HCT116 (cell line): ENCODE measurements around the gene ZSWIM6. TPM values are rescaled to one million over a fixed set of nuclear protein-coding genes. Genes with fewer than 3 reads are reported as not detected.

Experiments
- ATAC-seq: fragments of 200-7000 bp; cut with Tn5 transposase; 2 replicates; pipeline ENCODE4 v1.9.1; 2020; ENCODE audit warnings: mild to moderate bottlenecking, moderate library complexity
- BruUV-seq: library from RNA; stranded (reverse); fragments of 400-500 nt; replicated peaks from 2 replicates; lab custom pipeline; 2021; lab: Mats Ljungman, UMichigan
- CTCF ChIA-PET: fragments of 300-600 bp; sonication (Branson Sonifier 250); formaldehyde crosslinking; loops from one replicate; lab custom pipeline; 2021; ENCODE audit warnings: antibody characterized with exemption; lab: Charles Lee
- POLR2A ChIA-PET: fragments of 300-600, 350-600 bp; sonication (Branson Sonifier 250); formaldehyde crosslinking; loops from one replicate; lab custom pipeline; 2021; ENCODE audit warnings: antibody characterized with exemption; lab: Charles Lee
- RAD21 ChIA-PET, 2 experiments: fragments of 300-600 bp; sonication (Branson Sonifier 250); formaldehyde crosslinking; loops; one replicate each; lab custom pipeline; 2023; ENCODE audit warnings: low total read pairs in 2 of 2; ENCODE audit not compliant: uncharacterized antibody in 2 of 2, unreplicated experiment in 2 of 2, low non-redundant PET in 1 of 2; lab: Charles Lee
- DNase-seq: peaks from one replicate; pipeline ENCODE4 v3.0.0-alpha.2; 2010; ENCODE audit warnings: low read depth, low spot score
- H2AFZ ChIP-seq: fragments of 200-600 bp; shearing (Covaris generic), sonication (generic); 2 replicates; pipeline ENCODE4 v1.6.1; 2017; ENCODE audit warnings: low read depth, mixed run types, mixed read lengths, antibody characterized with exemption, low read length; ENCODE audit not compliant: poor library complexity, severe bottlenecking
- H3K27ac ChIP-seq: 2 replicates; pipeline ENCODE4 v1.5.1; 2012; ENCODE audit warnings: low read depth, low read length
- H3K27me3 ChIP-seq: fragments of 200-600 bp; sonication (generic); 2 replicates; pipeline ENCODE4 v1.6.1; 2016; ENCODE audit warnings: mixed run types, low read length, mixed read lengths; ENCODE audit not compliant: insufficient read depth
- H3K36me3 ChIP-seq, 2 experiments: fragments of 200-500 bp in 1 of 2; fragments of 200-600 bp in 1 of 2; sonication (Bioruptor generic) in 1 of 2; sonication (generic) in 1 of 2; 2 replicates each; pipeline versions ENCODE4 v1.5.1 to v1.6.1; 2014 to 2016; ENCODE audit warnings: low read length in 2 of 2, inconsistent platforms in 1 of 2, mixed read lengths in 1 of 2, mixed run types in 1 of 2; ENCODE audit not compliant: insufficient read depth in 2 of 2, control insufficient read depth in 1 of 2
- H3K4me1 ChIP-seq, 2 experiments: fragments of 200-600 bp in 1 of 2; sonication (generic) in 1 of 2; 2 replicates each; pipeline versions ENCODE4 v1.5.1 to v1.6.1; 2012 to 2017; ENCODE audit warnings: low read length in 2 of 2, inconsistent platforms in 1 of 2, mild to moderate bottlenecking in 1 of 2, mixed read lengths in 1 of 2, mixed run types in 1 of 2, moderate library complexity in 1 of 2; ENCODE audit not compliant: insufficient read depth in 2 of 2, control insufficient read depth in 1 of 2
- H3K4me2 ChIP-seq: fragments of 200-600 bp; sonication (generic); 2 replicates; pipeline ENCODE4 v1.6.1; 2017; ENCODE audit warnings: mixed run types, low read length, mixed read lengths
- H3K4me3 ChIP-seq, 2 experiments: fragments of 200-600 bp in 1 of 2; sonication (generic) in 1 of 2; replicated peaks in 1 of 2; 2 replicates each; pipeline ENCODE4 v1.5.1; 2011 to 2016; ENCODE audit warnings: low read length in 2 of 2, control low read depth in 1 of 2, low read depth in 1 of 2, mild to moderate bottlenecking in 1 of 2, mixed read lengths in 1 of 2, mixed run types in 1 of 2
- H3K79me2 ChIP-seq: fragments of 200-600 bp; sonication (generic); 2 replicates; pipeline ENCODE4 v1.6.1; 2017; ENCODE audit warnings: mild to moderate bottlenecking, mixed run types, low read length, moderate library complexity, mixed read lengths; ENCODE audit not compliant: insufficient read depth
- H3K9ac ChIP-seq: fragments of 200-600 bp; sonication (generic); 2 replicates; pipeline ENCODE4 v1.6.1; 2016; ENCODE audit warnings: low read length, mixed read lengths
- H3K9me2 ChIP-seq: fragments of 200-600 bp; sonication (generic), shearing (Covaris generic); 2 replicates; pipeline ENCODE4 v1.6.1; 2017; ENCODE audit warnings: mixed run types, mild to moderate bottlenecking, moderate library complexity; ENCODE audit not compliant: insufficient read depth
- H3K9me3 ChIP-seq, 2 experiments: fragments of 200-500 bp in 1 of 2; fragments of 200-600 bp in 1 of 2; sonication (Bioruptor generic) in 1 of 2; sonication (generic) in 1 of 2; 2 replicates each; pipeline ENCODE4 v1.6.1; 2014 to 2017; ENCODE audit warnings: low read length in 2 of 2, mixed read lengths in 2 of 2, inconsistent platforms in 1 of 2, low read depth in 1 of 2, mild to moderate bottlenecking in 1 of 2, mixed run types in 1 of 2, moderate library complexity in 1 of 2; ENCODE audit not compliant: control insufficient read depth in 1 of 2, insufficient read depth in 1 of 2
- H4K20me1 ChIP-seq: fragments of 200-600 bp; sonication (generic), shearing (Covaris generic); 2 replicates; pipeline ENCODE4 v1.6.1; 2017; ENCODE audit warnings: mixed run types, mild to moderate bottlenecking, moderate library complexity; ENCODE audit not compliant: insufficient read depth
- ATF3 ChIP-seq: IDR thresholded peaks from 2 replicates; pipeline ENCODE4 v1.6.1; 2012
- EGR1 ChIP-seq: IDR thresholded peaks from 2 replicates; pipeline ENCODE4 v1.6.1; 2012; ENCODE audit warnings: low read depth
- ELF1 ChIP-seq: IDR thresholded peaks from 2 replicates; pipeline ENCODE4 v1.6.1; 2012; ENCODE audit warnings: low read depth, borderline replicate concordance
- EZH2 ChIP-seq: fragments of 200-600 bp; sonication (generic); IDR thresholded peaks from 2 replicates; pipeline ENCODE4 v1.6.1; 2017; ENCODE audit warnings: antibody characterized with exemption, mixed run types
- FOSL1 ChIP-seq: IDR thresholded peaks from 2 replicates; pipeline ENCODE4 v1.6.1; 2012; ENCODE audit warnings: low read depth
- RAD21 ChIP-seq: IDR thresholded peaks from 2 replicates; pipeline ENCODE4 v1.6.1; 2012; ENCODE audit warnings: low read depth, mild to moderate bottlenecking
- SP1 ChIP-seq: IDR thresholded peaks from 2 replicates; pipeline ENCODE4 v1.6.1; 2012; ENCODE audit warnings: low read depth
- SRF ChIP-seq: IDR thresholded peaks from 2 replicates; pipeline ENCODE4 v1.6.1; 2012; ENCODE audit warnings: low read depth
- TCF7L2 ChIP-seq: IDR thresholded peaks from 2 replicates; pipeline ENCODE4 v1.7.0; 2011; ENCODE audit warnings: borderline replicate concordance, inconsistent platforms; ENCODE audit not compliant: insufficient read depth, insufficient read length; ENCODE audit errors: extremely low read depth
- intact Hi-C: fragments of 100-400 bp; cut with micrococcal nuclease; formaldehyde crosslinking; loops from 2 replicates; pipeline ENCODE4 v1.10.0; 2022
- total RNA-seq: library from RNA; stranded (reverse); gene quantifications from one replicate; pipeline ENCODE4 v1.2.1, GENCODE V29; 2021; ENCODE audit not compliant: unreplicated experiment
- TF ChIP-seq, protein P1 (sequence below), 3 experiments: fragments of 200-600 bp in 1 of 3; sonication (generic) in 1 of 3; IDR thresholded peaks in 2 of 3; conservative IDR thresholded peaks in 1 of 3; 2 replicates each; pipeline ENCODE4 v1.5.1; 2012 to 2017; ENCODE audit warnings: low read depth in 2 of 3, low read length in 2 of 3, antibody characterized with exemption in 1 of 3, borderline replicate concordance in 1 of 3, control low read depth in 1 of 3, mild to moderate bottlenecking in 1 of 3, mixed read lengths in 1 of 3, mixed run types in 1 of 3, moderate library complexity in 1 of 3; ENCODE audit not compliant: insufficient read depth in 1 of 3

The ZSWIM6 gene
- total RNA-seq, 1 experiment from 2014 or later: 7.4 TPM

- H3K9me3 ChIP-seq: no peaks in the 10 kb centered on the region
- POLR2A ChIA-PET: interaction anchor here (2.3 kb wide), 1 partner anchor 11 kb away, joined by 6 read pairs; the partner anchor contains the start of gene ZSWIM6
- H3K4me1 ChIP-seq: peaks cover 0 to 6% of the 10 kb centered on the region in 2 experiments; a peak in 1 of 4 replicates
- RAD21 ChIA-PET: no interaction called here
- BruUV-seq: no TSS peak
- no peak overlapping the region for H3K27ac ChIP-seq
- H3K4me3 ChIP-seq: no peak overlapping the region
- H4K20me1 ChIP-seq: no peaks in the 10 kb centered on the region
- CTCF ChIA-PET: no interaction called here
- H3K9me2 ChIP-seq: no peaks in the 10 kb centered on the region
- H3K79me2 ChIP-seq: no peaks in the 10 kb centered on the region
- H3K9ac ChIP-seq: no peak overlapping the region
- TF ChIP-seq SRF (no peak), FOSL1 (no peak), TCF7L2 (no peak), EGR1 (no peak), ELF1 (no peak), RAD21 (no peak), EZH2 (no peak), ATF3 (no peak), SP1 (no peak)
- TF ChIP-seq, protein P1, sequence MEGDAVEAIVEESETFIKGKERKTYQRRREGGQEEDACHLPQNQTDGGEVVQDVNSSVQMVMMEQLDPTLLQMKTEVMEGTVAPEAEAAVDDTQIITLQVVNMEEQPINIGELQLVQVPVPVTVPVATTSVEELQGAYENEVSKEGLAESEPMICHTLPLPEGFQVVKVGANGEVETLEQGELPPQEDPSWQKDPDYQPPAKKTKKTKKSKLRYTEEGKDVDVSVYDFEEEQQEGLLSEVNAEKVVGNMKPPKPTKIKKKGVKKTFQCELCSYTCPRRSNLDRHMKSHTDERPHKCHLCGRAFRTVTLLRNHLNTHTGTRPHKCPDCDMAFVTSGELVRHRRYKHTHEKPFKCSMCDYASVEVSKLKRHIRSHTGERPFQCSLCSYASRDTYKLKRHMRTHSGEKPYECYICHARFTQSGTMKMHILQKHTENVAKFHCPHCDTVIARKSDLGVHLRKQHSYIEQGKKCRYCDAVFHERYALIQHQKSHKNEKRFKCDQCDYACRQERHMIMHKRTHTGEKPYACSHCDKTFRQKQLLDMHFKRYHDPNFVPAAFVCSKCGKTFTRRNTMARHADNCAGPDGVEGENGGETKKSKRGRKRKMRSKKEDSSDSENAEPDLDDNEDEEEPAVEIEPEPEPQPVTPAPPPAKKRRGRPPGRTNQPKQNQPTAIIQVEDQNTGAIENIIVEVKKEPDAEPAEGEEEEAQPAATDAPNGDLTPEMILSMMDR (IDR thresholded peaks at IDR 0.05 in 2 of 3, conservative IDR thresholded peaks at IDR 0.05 in 1 of 3; ENCODE audit: borderline replicate concordance in 1 of 3, insufficient read depth in 1 of 3, low read depth in 2 of 3, low read length in 2 of 3): no peak
- DNase-seq (no peak), ATAC-seq (no peak)
- no peaks in the 10 kb centered on the region for H3K36me3 ChIP-seq
- intact Hi-C loops: no loop called here
- H2AFZ ChIP-seq: no peak overlapping the region
- H3K4me2 ChIP-seq: no peak overlapping the region
- no peaks in the 10 kb centered on the region for H3K27me3 ChIP-seq
Measured at GRCh38 chr5:61320860-61321259, 11.2 kb upstream of the ZSWIM6 start.
